Activated naive CD4-positive, alpha-beta T cell treated with anti-CD3 and anti-CD28 coated beads, Interleukin-2, amount 50 U/mL, for 72 hours (primary cell): ENCODE data around the gene DIP2B. TPM values are rescaled to one million over a fixed set of nuclear protein-coding genes. Genes with fewer than 3 reads are reported as not detected.
"Not testable (repeated sequence)": the region's sequence is repeated elsewhere in the genome, so short reads cannot be mapped to it uniquely, and the experiment has no call there.

ENCODE experiments used
- ATAC-seq, 2 donors: fragments of 150-1000 bp; cut with Tn5 transposase; 2 replicates each; pipeline ENCODE4 v1.10.0; 2021; ENCODE audit warnings: mild to moderate bottlenecking in 2 of 2, moderate library complexity in 2 of 2
- DNase-seq, 2 donors: peaks; one replicate each; pipeline ENCODE4 v3.0.0; 2021 to 2022; ENCODE audit warnings: low spot score in 2 of 2
- H3K27ac Mint-ChIP-seq, 2 donors: one replicate each; pipeline ENCODE4 v1.8.0; 2022; ENCODE audit warnings: mild to moderate bottlenecking in 2 of 2, mixed read lengths in 2 of 2
- H3K36me3 Mint-ChIP-seq, 2 donors: one replicate each; pipeline ENCODE4 v1.8.0; 2022; ENCODE audit warnings: mixed read lengths in 2 of 2
- H3K9me3 Mint-ChIP-seq, 2 donors: one replicate each; pipeline ENCODE4 v1.8.0; 2022; ENCODE audit warnings: mixed read lengths in 2 of 2
- total RNA-seq, 2 donors: library from RNA; stranded (reverse); gene quantifications; one replicate each; pipeline ENCODE4 v1.2.3, GENCODE V29; 2022

Gene DIP2B
- total RNA-seq, 2 donors from 2014 or later = 33.8 to 39.9 TPM

DNA sequence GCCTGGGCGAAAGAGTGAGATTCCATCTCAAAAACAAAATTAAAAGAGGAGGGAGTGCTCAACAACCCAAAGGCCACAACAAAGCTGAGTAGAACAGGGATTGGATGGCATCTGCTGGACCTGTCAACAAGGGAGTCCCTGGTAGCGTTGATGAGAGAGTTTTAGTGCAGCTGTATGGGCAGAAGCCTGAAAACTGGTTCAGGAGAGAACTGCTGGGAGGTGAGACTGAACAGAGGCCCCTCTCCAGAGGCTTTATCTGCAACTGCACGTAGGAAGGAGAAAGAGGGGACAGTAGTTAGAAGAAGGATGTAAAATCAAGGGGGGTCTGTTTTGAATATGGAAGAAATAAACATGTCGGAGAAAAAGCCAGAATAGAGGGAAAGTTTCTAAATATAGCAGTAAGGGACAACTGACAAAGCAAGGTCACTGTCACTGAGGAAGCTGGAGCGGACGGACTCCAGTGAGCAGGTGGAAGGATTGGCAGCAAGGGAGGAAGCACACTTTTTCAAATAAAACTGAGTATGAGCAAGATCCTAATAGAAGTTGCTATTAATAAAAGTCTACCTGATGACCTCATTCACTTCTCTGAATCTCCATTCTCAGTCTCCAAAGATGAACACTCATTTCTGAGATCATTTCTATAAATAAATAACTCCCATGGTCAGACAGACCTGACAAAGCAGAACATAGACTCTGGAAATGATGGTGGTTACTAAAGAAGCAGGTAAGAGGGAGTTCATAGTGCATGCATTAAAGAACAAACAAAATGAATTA lies 247.3 kb downstream of the DIP2B start:
- DNase-seq (no peak), ATAC-seq (no peak)
- H3K9me3 Mint-ChIP-seq = no peaks in the 10 kb centered on the region
- no peaks in the 10 kb centered on the region for H3K36me3 Mint-ChIP-seq
- H3K27ac Mint-ChIP-seq = peak overlapping the region; percentile 3 to 4

- DNase-seq (no peak), ATAC-seq (no peak)
- Mint-ChIP-seq H3K9me3 (no peaks in the 10 kb centered on the region), H3K36me3 (no peaks in the 10 kb centered on the region), H3K27ac (no peak overlapping the region)
These were observed 248.5 kb downstream of the DIP2B start for GRCh38 chr12:50753232-50753769.

- Mint-ChIP-seq H3K9me3 (peaks cover 0 to 8% of the 10 kb centered on the region in 2 donors), H3K36me3 (peaks cover 13 to 15% of the 10 kb centered on the region in 2 donors), H3K27ac (peak within 1 kb of the TSS; percentile 97)
- DNase-seq (peak; percentile 86 to 91), ATAC-seq (peak; percentile 88 to 91)
These were observed 259.0 kb downstream of the DIP2B start, which contains the start of gene ATF1 for GRCh38 chr12:50763639-50764285. TSS of gene ATF1 (plus strand) at chr12:50764101. CDS start at chr12:50780146, 16,045 bp downstream.

DNA sequence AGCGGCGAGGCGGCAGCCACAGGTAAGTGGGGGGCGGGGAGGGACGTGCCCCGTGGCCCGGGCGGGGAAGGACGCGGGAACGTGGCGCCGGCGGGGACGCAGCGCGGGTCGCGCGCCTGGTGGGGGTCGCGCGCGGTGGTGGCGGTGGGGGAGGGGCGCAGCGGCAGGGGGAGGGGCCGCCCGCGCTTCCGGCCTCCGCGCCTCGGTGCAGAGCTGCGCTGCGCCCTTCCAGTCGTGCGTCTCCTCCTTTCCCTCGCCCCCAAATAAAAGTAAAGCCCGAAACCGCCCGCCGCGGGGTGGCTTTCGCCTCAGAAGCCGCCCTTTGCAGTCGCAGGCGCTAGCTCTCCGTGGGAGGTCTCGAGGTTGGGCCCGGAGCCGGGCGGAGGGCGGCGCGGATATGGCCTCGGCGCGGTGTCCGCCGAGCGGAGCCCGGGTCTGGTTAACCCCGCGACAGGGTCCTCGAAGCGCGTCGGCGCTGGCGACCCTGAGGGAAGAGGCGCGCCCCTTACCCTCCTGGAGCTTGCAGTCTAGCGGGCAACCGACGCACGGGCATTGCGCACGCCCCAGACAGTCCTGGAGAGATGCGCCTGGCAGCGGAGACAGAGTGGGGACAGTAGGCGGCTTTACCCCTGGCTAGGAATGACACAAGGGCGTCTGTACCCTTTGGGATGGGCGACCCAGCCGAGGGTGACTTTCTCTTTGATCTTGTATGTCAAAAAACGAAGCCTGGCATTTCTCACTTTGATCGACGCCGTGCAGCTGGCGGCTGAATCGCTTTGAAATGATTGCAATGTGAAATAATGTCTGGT lies 259.7 kb downstream of the DIP2B start:
- Mint-ChIP-seq H3K36me3 (peaks cover 13 to 15% of the 10 kb centered on the region in 2 donors), H3K9me3 (peaks cover 0 to 8% of the 10 kb centered on the region in 2 donors), H3K27ac (peak overlapping the region; percentile 97)
- DNase-seq (peak; percentile 65 to 70), ATAC-seq (peak; percentile 61 to 65)

GRCh38 chr12:50765095-50765911 lies 260.5 kb downstream of the DIP2B start:
- DNase-seq = peak in 1 of 2 donors; percentile 27
- Mint-ChIP-seq H3K36me3 (peaks cover 13 to 17% of the 10 kb centered on the region in 2 donors), H3K27ac (peak overlapping the region; percentile 38 to 97), H3K9me3 (peaks cover 0 to 8% of the 10 kb centered on the region in 2 donors)
- peak; percentile 1 to 9 for ATAC-seq

DNA sequence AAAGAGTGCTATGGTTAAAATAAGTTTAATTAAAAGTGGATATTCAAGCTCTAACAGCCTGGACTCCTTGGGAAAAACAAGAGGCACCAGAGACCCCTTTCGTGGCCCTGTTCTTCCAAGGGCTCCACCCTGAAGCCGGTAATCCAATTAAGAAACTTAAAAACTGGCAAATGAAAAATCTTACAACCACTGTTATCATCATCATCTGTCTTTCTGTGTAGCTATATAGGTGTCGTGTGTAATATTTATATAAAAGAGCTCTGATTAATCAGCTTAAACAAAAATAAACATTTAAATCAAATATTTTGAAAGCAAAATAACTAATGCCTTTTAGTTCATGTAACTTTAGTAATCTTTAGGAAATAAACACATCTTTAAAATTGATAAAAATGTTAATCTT lies 263.6 kb downstream of the DIP2B start:
- peaks cover 18 to 32% of the 10 kb centered on the region in 2 donors for H3K36me3 Mint-ChIP-seq
- H3K27ac Mint-ChIP-seq = no peak overlapping the region
- ATAC-seq (no peak), DNase-seq (no peak)
- peaks cover 0 to 6% of the 10 kb centered on the region in 2 donors for H3K9me3 Mint-ChIP-seq

GRCh38 chr12:50768813-50769212 lies 264.0 kb downstream of the DIP2B start:
- peaks cover 13 to 36% of the 10 kb centered on the region in 2 donors for H3K36me3 Mint-ChIP-seq
- not testable (repeated sequence) for ATAC-seq, DNase-seq, H3K27ac Mint-ChIP-seq, H3K9me3 Mint-ChIP-seq

DNA sequence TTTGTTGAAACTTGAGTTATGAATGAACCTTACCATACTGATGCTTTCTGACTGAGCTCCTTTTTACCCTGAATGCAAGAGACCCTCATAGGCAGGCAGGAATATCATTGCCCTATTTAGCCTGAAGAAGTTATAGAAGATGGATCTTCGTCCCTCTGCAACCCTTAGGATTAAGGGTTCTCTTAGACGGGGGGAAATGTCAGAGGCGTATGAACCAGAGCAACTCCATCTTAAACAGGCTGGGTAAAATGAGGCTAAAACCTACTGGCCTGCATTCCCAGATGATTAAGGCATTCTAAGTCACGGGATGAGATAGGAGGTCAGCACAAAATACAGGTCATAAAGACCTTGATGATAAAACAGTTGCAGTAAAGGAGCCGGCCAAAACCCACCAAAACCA lies 266.6 kb downstream of the DIP2B start:
- Mint-ChIP-seq H3K27ac (no peak overlapping the region), H3K9me3 (peaks cover 0 to 6% of the 10 kb centered on the region in 2 donors), H3K36me3 (peaks cover 5 to 38% of the 10 kb centered on the region in 2 donors)
- no peak for DNase-seq
- ATAC-seq = no peak

- DNase-seq (no peak), ATAC-seq (no peak)
- H3K9me3 Mint-ChIP-seq = peaks cover 0 to 6% of the 10 kb centered on the region in 2 donors
- H3K36me3 Mint-ChIP-seq = peaks cover 5 to 38% of the 10 kb centered on the region in 2 donors
- H3K27ac Mint-ChIP-seq = peak overlapping the region in 1 of 2 donors; percentile 14
These were observed 267.7 kb downstream of the DIP2B start for GRCh38 chr12:50772470-50772869.

- Mint-ChIP-seq H3K9me3 (peaks cover 0 to 6% of the 10 kb centered on the region in 2 donors), H3K36me3 (peaks cover 5 to 38% of the 10 kb centered on the region in 2 donors), H3K27ac (no peak overlapping the region)
- ATAC-seq (no peak), DNase-seq (no peak)
These were observed 268.1 kb downstream of the DIP2B start for GRCh38 chr12:50772877-50773276.

DNA sequence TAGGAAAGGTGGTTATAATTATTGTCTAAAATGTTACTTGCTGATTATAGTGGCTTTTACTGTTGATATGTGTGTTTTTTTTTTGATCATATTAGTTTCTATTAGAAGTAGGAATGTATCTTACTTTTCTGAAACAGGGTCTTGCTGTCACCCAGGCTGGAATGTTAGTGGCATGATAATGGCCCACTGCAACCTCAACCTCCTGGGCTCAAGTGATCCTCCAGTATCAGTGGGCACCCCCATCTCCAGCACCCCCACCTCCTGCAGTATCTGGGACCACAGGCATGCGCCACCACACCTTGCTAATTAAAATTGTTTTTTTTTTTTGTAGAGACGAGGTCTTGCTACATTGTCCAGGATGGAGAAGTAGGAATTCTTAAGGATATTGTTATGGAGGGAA lies 270.5 kb downstream of the DIP2B start:
- H3K27ac Mint-ChIP-seq = no peak overlapping the region
- peaks cover 0 to 6% of the 10 kb centered on the region in 2 donors for H3K9me3 Mint-ChIP-seq
- ATAC-seq (no peak), DNase-seq (no peak)
- peaks cover 5 to 44% of the 10 kb centered on the region in 2 donors for H3K36me3 Mint-ChIP-seq

DNA sequence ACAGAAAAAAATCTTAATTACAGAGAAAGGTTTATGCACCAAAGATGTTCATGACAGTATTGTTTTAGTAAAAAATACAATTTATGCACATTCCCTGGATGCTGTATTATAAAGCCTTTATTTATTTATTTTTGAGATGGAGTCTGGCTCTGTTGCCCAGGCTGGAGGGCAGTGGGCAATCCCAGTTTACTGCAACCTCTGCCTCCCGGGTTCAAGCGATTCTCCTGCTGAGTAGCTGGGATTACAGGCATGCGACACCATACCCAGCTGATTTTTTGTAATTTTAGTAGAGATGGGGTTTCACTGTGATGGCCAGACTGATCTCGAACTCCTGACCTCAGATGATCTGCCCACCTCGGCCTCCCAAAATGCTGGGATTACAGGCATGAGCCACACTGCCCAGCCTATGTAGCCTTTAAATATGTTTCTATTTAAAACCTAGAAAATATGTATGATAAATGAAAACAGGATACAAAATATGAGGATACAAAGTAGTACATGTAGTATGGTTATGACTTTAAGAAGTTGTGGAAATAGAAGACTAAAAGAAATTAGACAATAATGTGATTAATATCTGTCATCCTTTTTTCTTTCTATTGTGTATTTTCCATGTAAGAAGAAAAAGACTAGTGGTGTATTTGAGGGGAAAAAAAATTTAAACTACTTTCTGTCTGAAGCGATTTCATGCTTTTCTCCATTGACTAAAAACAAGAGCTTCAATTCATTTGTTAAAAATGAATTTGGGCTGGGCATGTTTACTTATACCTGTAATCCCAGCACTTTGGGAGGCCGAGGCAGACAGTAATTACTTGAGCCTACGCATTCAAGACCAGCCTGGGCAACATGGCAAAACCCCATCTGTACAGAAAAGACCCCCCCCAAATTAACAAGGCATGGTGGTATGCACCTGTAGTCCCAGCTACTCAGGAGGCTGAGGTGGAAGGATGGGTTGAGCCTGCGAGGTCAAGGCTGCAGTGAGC lies 272.3 kb downstream of the DIP2B start:
- Mint-ChIP-seq H3K27ac (peak overlapping the region in 1 of 2 donors; percentile 91), H3K9me3 (peaks cover 0 to 6% of the 10 kb centered on the region in 2 donors), H3K36me3 (peaks cover 0 to 31% of the 10 kb centered on the region in 2 donors)
- DNase-seq (no peak), ATAC-seq (peak in 1 of 2 donors; percentile 84)

- ATAC-seq (no peak), DNase-seq (no peak)
- Mint-ChIP-seq H3K9me3 (no peaks in the 10 kb centered on the region), H3K36me3 (peaks cover 0 to 13% of the 10 kb centered on the region in 2 donors), H3K27ac (peak overlapping the region in 1 of 2 donors; percentile 79)
These were observed 274.1 kb downstream of the DIP2B start for GRCh38 chr12:50778663-50779590.

GRCh38 chr12:50780013-50780412 lies 275.2 kb downstream of the DIP2B start:
- DNase-seq = no peak
- no peak overlapping the region for H3K27ac Mint-ChIP-seq
- no peak for ATAC-seq
- H3K9me3 Mint-ChIP-seq = no peaks in the 10 kb centered on the region
- H3K36me3 Mint-ChIP-seq = peaks cover 0 to 12% of the 10 kb centered on the region in 2 donors
